RCC 7860 (cell line): ENCODE data around the gene FBH1.
"Not testable (repeated sequence)": the region's sequence is repeated elsewhere in the genome, so short reads cannot be mapped to it uniquely, and the experiment has no call there.

Experiments
- DNase-seq: peaks from one replicate; pipeline ENCODE4 v3.0.0-alpha.2; 2015; ENCODE audit warnings: low spot score
- FAIRE-seq: peaks from 2 replicates; lab custom pipeline; 2012; peaks lifted over from hg19 to GRCh38; lab: Jason Lieb, UNC

FBH1 gene

DNA sequence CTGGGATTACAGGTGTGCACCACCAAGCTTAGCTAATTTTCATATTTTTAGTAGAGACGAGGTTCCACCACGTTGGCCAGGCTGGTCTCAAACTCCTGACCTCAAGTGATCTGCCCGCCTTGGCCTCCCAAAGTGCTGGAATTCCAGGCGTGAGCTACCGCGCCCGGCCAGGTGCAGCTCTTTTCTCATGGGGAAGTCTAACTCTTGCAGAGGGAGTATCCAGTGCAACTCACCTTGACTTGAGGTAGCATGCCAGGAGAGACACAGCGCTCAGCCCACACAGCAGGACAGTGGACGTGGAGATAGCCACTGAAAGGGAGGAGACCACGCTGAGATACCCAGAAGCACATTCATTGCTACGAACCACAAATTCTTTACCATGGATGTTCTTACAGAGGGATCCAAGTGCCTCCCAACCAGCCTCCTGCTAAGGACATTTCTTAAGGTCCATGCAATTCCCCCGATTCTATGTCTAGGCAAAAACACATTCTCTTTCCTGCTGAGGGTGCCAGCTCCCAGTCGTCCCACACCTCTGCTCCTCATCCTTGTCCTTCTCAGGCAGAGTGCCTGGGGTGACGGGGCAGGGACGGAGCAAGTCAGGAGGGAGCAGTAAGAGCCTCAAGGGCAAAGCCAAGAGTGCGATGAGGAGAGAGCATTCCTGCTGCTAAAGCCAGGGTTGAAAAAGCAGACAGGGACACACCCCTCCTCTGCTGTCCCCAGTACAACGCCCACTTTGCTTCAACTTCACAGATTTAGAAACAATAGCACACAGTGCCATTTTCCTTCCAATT is 66.3 kb downstream of the FBH1 start:
- FAIRE-seq: no peak

GRCh38 chr10:5958077-5958476 is 68.0 kb downstream of the FBH1 start:
- no peak for FAIRE-seq
- no peak for DNase-seq

More for the DNA sequence above, 66.3 kb downstream of the FBH1 start:
- no peak for DNase-seq

- DNase-seq (no peak), FAIRE-seq (no peak)
These were observed 68.6 kb downstream of the FBH1 start for GRCh38 chr10:5958675-5959074.

- DNase-seq (no peak), FAIRE-seq (no peak)
These were observed 69.1 kb downstream of the FBH1 start for GRCh38 chr10:5959142-5959541.

- DNase-seq: no peak
- FAIRE-seq: no peak
These were observed 69.6 kb downstream of the FBH1 start for GRCh38 chr10:5959581-5960069.

GRCh38 chr10:5960070-5960972 is 70.3 kb downstream of the FBH1 start:
- DNase-seq (no peak), FAIRE-seq (no peak)

- not testable (repeated sequence) for FAIRE-seq, DNase-seq
These were observed 70.9 kb downstream of the FBH1 start for GRCh38 chr10:5960973-5961275.

DNA sequence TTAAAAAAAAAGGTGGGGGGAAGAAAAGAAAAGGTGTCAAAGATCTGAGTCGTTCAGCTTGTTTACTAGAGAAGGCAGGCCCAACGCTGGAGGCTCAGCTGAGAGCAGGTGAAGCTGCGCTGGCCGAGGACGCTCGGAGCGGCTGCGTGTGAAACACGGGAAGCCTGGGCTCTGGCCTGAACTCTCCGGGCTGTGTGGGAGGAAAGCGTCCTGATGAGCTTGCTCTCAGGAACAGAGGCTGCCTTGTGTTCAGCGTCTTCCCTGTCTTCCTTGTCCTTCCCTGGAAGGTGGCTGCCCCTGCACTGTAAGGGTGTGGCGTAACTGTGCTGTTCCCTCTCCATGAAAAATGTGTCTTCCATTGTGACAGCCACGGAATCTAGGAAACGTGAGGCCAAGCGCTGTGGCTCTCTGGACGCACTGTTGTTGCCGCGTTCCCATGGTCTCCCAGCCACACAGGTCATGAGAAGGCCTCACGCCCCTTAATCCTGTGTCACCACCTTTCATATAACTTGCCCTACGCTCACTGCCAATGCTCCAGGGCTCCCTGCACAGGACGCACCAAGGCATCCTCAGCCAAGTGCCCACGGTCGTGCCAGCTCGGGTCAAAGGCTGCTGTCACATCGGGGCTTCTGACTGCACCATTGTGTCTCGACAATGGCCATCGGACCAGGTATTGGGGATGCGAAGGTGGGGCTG is 71.5 kb downstream of the FBH1 start:
- DNase-seq (no peak), FAIRE-seq (no peak)

DNA sequence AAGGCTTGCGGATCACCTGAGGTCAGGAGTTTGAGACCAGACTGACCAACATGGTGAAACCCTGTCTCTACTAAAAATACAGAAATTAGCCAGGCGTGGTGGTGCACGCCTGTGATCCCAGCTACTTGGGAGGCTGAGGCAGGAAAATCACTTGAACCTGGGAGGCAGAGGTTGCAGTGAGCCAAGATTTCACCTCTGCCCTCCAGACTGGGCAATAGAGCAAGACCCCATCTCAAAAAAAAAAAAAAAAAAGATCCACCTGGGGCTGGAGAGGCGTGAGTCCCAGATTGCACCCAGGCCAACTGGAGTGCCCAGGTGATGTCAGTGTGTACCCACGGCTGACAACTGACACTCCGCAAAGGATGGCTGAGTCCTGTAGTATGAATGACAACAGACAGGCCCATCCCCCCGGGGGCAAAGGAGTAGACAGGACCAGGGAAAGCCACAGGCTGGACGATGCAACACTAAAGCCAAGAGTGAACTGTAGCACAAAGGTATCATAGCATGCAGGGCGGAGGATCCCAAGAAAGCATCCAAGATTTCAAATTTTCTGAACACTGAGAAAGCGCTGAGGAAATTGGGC is 72.4 kb downstream of the FBH1 start:
- not testable (repeated sequence) for DNase-seq, FAIRE-seq

DNA sequence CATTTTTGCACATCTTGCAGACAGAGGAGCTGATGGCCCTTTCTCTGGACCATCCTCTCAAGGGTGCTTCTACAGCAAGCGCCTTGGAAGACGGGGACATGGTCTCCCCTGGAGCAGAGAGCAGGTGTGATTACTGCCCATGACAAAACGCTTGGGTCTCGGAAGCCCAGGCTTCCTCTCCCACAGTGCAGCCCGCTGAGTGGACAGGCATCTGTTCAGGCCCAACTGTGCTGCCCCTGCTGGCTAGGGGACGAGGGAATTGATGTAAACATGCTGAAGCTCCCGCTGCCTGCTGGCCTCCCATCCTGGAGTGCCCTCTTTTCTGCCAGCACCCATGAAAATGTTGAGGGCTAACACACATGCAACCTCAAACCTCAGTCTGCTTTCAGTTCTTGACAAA is 73.0 kb downstream of the FBH1 start:
- no peak for FAIRE-seq
- DNase-seq: no peak

GRCh38 chr10:5963591-5963990 is 73.5 kb downstream of the FBH1 start:
- DNase-seq (no peak), FAIRE-seq (no peak)

DNA sequence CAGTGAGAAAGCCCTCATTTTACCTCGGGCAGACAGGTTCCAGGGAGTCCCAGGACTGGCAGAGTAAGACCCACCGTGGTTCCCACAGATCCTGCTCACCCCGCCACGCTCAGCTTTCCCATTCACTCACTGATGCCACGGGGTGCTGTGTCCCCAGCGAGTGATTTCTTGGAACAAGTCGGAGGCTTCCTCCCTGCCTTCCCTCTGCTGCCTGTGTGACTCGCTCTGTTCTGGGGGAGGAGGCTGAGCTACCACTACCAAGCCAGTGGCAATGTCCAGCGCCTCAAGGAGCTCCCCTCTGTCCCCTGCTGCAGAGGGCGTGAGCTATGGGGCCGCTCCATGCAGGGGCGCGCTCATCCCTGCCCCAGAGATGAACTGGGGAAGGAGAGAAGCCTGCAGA is 74.7 kb downstream of the FBH1 start:
- no peak for DNase-seq

GRCh38 chr10:5965266-5965665 is 75.2 kb downstream of the FBH1 start:
- FAIRE-seq (peak; percentile 85), DNase-seq (peak; percentile 57)

More for the DNA sequence above, 74.7 kb downstream of the FBH1 start:
- FAIRE-seq: no peak

DNA sequence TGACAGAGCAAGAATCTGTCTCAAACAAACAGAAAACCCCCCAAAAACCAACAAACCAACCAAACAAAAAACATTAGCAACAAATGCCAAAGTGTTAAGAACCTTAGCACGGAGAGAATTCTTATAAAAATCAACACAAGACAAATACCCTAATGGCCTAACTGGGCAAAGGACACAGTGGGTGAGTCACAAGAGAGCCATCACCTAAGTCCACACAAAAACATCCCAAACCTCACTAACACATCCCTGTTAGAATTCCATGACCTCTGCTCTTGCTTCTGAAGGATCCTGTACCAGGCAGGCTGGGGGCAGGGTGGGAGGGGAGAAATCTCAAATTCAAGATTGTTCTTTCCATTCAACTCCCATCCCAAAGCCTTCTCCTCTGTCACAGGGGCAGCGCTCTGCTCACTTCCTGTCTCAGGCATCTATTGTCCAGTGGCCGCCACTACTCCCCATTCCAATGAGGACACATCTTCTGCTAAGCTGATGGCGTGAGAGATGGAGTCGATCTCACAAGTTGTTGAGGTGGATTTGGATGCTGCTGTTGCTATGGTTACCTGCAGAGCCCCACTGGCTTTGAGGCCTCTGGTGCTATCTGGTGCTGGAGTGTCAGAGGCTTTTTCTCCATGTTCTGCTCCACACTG is 78.1 kb downstream of the FBH1 start:
- no peak for DNase-seq
- no peak for FAIRE-seq

DNA sequence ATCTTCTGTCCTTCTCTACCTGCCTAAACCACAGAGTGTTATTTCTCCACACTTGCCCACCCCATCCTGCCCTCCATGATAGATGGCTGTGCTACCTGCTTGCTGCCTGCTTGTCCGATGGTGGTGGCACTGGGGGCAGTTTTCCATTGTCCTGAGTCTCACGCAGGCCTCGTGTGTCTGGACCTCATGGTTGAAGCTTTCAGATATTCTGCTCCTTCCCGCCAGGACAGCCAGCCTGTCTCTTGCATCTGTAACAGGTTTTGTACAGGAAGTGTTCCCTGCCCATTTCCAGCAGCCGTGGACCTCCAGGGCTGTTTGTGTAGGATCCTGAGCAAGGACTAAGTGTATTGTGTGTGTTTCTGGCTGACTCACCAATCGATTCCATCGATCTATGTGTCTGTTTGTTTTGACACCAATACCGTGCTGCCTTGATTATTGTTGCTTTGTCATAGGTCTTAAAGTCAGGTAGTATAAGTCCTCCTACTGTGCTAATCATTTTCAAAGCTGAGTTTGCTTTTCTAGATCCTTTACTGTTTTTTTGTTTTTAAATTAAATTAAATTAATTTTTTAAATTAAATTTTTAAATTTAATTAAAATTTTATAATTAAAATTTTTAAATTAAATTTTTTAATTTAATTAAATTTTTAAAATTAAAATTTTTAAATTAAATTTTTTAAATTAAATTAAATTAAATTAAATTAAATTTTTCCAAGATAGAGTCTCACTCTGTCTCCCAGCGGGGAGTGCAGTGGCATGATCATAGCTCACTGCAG is 78.8 kb downstream of the FBH1 start:
- peak; percentile 81 for FAIRE-seq
- no peak for DNase-seq

GRCh38 chr10:5970066-5970465 is 80.0 kb downstream of the FBH1 start:
- no peak for FAIRE-seq

GRCh38 chr10:5970527-5970926 is 80.5 kb downstream of the FBH1 start:
- DNase-seq (no peak), FAIRE-seq (no peak)

More at GRCh38 chr10:5970066-5970465, 80.0 kb downstream of the FBH1 start:
- DNase-seq: no peak

- DNase-seq: no peak
- FAIRE-seq: no peak
These were observed 81.3 kb downstream of the FBH1 start for GRCh38 chr10:5971315-5971832.

DNA sequence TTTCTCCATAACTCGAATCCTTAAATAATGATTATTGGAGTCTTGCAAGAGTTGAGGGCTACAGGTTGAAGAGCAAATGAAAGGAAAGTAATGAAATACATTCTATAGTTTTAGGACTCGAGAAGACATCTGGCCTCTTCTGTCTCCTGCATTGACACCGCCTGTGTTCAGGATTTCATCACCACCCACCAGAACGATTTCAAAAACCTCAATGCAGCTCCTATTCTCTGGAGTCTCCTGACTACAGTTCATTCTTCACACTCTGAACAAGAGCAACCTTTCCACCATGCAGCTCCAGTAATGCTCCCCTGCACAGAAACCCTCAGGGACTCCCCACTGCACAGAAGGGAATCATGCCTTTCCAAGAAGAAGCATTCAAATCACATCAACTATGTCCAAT is 81.8 kb downstream of the FBH1 start:
- FAIRE-seq (no peak), DNase-seq (no peak)
